HG03064 (cell line): ENCODE measurements around the gene EIF1AD.
"Not testable (repeated sequence)": the region's sequence is repeated elsewhere in the genome, so short reads cannot be mapped to it uniquely, and the experiment has no call there.

Experiments used
- ATAC-seq: cut with Tn5 transposase; IDR thresholded peaks from one replicate; pipeline ENCODE4 v1.9.1; 2021; ENCODE audit warnings: low read depth; ENCODE audit not compliant: unreplicated experiment

EIF1AD gene

DNA sequence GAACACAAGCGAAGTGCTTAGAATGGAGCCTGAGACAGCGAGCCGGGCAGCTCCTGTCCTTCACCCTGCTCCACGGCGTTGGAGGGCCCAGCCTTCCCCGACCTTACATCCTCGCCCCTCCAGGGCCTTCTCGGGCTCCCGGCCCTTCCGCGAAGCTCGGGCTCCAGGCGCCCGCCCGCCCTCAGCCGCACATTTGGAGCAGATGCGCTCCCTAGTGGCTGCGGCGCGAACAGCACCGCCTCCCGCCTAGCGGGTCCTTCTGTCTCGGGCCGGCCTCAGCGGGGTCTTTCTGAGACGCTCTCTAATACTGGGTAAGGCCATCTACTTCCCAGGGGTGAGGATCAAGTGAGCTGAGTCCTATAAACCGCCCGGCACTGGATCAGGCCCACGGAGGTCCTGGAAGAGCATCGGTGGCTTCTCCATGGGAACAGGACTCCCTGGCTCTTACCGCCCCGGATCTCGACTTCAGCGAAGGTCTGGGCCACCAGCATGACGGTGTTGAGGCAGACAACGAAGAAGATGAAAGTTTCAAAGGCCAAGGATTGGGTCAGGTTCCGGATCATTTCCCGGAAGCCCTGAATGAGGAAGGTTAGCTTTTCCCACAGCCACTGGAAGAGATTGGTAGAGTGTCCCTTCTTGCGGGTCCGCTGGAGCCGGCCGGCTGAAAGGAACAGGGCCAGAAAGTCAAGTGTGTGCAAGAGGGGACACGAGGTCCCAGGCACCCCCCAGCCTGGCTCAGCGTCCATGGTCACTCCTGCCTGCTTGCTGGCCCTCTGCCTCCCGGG, 20.6 kb upstream of the EIF1AD start:
- no peak for ATAC-seq

DNA sequence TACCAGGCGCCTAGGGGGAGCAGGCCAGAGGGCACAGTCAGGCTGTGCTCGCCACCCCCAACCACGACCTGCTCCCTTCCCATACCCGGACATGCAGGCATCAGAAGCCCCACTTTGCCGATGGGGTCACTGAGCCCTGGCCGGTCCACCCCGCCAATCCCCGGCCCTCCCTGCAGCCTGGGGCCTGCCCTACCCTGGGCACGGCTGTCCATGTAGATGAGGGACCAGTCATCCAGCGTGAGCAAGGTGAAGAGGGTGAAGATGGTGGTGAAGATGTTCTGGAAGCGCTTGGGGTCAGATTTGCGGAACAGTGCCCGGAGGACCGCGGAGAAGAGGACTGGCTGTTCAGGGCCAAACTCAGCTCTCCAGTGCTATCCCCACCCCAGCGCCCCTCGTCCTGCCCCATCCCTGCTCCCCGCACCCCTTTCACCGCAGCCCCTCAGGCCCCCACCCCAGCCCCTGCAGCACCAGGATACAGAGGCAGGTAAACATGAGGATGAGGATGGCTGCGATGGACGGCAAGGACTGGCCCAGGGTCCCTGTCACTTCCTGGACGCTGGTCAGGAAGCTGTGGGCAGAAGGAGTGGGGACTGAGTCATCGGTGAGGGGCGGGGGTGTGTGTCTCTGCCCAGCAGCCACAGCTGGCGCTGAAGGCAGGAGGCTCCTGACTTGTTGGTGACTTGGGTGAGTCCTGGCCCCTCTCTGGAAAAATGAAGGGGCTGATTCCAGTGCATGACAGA, 18.8 kb upstream of the EIF1AD start:
- no peak for ATAC-seq

DNA sequence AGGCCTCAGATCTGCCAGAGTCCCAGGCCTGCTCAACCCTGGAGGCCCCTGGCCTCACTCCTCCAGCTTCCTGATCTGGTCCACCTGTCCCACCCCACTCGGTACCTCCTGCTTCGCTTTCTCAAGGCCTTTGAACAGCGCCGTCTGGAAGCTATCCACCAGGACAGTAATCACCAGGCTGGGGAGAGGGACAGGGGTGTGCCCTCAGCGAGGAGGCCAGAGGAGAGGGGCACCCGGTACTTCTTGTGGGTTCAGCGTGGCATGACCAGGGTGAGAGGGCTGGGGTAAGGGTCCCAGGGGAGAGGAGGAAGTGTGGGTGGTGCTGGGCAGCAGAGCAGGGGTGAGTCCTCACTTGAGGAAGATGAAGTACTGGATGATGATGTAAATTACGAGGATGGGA, 18.3 kb upstream of the EIF1AD start:
- ATAC-seq: no peak

DNA sequence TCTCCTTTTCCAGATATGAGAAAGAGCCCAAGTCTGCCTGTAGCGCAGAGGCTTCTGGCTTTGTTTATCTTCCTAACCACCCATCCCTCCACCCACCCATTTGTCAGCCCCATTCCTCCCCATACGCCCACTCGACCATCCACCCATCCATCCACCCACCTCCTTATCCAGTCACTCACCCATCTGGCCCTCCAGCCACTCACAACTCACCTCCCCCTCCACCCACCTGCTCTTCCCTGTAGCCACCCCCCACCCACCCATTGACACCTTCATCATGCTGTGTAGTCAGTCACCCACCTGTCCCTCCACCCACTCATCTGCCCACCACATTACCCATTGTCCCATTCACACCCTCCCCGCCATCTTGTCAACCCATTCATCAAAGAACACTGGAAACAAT, 15.4 kb upstream of the EIF1AD start:
- no peak for ATAC-seq

DNA sequence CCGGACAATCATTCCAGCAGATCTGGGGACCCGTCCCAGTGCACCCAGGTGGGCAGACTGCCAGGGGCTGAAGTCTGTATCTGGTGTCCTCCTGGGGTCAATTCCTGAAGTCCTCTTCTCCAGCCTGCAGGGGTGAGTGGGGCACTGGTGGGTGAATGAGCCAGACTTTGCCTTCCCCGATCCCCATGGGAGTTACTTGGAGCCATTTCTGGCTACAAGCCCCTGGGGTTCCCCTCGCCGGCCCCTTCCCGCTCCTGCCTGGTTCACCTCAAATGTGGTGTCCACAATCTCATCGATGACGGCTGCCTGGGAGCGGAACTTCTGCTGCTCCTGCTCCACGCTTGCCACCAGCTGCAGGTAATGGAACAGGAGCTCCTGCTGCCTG, 14.8 kb upstream of the EIF1AD start:
- ATAC-seq: no peak

DNA sequence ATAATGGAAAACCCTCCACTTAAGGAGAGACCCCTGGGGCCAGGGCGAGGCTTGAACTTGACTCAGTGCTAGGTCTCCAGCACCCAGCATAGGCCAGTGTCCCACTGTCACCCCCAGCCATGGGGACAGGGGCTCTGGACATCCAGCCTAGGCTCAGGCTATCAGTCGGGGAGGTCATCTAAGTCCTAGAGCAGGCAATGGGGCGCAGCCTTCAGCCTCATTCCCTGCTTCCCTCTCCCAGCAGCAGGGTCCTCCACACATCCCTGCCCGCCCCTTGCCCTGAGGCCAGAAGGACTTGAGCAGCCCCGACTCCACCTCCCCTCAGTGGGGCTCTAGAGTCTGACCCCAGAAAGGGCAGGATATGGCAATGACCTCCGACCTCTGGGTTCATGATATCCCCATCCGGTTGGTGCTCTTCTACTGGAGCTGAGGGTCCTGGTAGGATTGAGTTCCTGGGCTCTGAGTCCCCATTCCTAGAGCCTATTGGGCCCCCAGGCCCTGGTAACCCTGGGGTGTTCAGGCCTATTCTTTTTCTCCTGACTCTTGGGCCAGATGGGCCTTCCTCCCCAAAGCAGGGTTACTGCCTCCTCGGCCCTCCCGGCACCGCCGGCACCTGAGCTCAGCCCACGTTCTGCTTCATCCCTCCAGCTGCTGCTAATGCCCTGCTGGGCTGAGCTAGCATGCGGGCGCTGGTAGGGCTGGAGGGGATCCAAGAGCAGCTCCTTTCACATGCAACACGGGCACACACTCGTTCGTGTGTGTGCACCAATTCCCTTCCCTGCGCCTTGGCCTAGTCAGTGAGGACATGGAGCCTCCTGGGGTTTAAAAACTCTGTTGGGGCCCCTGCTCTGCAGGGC, 14.2 kb upstream of the EIF1AD start:
- no peak for ATAC-seq

DNA sequence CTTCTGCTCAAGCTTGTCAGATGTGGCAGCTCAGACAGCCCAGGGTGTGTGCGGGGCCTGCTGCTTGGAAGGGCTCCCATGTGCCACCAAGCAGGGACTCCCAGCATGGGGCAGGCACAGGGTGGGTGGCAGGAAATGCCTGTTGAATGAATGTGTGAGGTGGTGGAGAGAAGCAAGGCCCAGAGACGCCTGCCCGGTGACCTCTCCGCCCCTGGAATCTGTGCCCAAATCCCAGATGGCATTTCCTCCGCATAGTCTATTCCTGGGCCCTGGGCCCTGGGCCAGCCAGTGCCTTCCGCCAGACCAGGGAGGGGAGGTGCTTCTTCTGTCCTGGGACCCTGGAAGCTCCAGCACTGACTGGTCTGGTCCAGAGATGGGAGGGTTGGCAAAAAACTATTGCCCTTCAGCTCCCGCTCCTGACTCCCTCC, 13.5 kb upstream of the EIF1AD start:
- ATAC-seq: no peak

DNA sequence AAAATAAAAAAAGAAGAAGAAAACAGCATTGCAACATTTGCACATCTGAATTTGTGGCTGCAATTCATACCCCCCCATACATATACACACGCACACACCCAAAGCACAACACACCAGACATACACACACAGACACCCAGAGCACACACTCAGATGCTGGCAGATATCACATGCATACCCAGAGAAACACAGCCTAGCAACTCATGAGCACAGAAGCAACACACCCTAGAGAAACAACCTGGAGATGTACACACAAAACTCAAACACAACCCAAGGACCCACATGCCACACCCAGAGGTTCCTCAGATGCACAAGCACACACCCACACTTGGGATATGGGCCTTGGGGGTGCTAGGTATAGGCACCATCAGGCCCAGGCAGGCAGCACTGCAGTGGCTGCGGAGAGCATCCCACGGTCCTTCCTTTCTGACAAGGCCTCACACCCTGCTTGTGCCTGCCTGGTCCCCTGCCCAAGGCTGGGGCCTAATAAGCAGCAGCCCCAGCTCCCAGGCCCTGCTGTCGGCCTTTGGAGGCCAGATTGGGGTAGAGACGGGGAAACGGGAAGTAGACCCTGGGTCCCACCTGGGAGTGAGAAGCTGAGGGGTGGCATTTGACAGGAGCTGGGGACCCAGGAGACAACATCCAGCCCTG, 13.0 kb upstream of the EIF1AD start:
- no peak for ATAC-seq

DNA sequence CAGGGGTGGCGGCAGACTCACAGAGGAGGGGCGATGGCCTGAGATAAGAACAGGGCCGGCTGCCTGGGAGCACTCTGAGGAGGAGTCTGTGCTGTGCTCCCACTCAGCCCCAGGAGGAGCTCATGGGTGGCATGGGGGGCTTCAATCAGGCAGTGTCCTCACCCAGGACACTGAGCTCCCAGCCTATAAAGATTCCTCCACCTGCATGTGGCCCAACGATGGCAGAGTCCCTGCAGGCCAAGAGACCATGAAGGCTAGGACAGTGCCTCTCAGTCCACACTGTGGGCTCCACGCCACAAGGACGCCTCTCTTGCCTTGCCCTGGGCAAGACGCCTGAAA, 11.8 kb upstream of the EIF1AD start:
- no peak for ATAC-seq

DNA sequence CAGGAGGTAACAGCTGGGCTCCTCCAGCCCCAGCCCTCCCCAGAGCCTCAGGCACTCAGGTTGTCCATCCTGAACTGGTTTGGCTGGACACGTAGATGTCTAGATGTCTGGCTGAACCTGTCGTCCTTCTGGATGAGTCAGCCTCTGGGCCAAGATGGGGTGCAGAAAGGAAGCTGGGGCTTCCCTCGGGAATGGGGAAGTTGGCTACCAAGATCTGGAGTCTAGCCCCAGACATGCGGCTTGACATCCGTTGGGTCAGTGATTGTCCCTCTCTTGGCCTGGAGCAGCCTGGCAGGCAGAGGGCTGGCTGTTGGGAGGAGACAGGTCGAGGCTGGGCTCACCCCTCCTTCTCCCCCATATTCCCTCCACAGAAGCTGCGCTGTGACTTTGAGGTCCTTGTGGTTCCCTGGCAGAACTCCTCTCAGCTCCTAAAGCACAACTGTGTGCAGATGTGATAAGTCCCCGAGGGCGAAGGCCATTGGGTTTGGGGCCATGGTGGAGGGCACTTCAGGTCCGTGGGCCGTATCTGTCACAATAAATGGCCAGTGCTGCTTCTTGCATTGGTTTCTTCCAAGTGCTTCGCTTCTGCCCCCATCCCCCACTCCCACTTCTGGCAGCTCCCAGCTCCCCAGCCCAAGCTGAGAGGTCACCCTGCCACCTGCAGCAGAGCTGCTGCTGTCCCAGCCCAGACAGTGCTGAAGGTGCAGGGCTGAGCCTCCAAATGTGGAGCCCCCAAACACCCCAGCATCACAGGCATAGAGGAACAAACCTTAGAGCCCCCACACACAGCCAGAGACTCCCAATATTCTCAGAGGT, 11.2 kb upstream of the EIF1AD start:
- no peak for ATAC-seq

DNA sequence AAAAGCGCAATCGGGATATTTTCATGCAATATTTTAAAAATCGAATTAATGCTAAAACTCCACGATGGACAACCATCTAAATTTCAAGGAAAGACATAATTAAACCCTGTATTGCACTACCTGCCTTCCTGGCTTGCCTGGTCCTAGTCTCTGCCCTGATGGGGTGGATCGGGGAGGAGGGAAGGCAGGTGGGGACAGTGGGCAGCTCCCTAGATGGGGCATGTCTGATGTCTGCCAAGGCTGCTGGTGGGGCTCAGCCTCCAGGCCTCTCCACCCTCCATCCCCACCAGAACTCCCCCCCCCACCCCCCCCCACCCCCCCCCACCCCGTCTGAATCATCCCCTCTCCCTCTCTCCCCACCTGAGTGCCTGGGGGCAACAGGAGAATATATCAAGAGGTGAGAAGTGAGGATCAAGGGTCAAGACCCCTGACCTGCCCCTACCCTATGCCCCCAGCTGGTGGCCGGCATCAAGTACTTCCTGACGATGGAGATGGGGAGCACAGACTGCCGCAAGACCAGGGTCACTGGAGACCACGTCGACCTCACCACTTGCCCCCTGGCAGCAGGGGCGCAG, 10.5 kb upstream of the EIF1AD start:
- ATAC-seq: no peak

DNA sequence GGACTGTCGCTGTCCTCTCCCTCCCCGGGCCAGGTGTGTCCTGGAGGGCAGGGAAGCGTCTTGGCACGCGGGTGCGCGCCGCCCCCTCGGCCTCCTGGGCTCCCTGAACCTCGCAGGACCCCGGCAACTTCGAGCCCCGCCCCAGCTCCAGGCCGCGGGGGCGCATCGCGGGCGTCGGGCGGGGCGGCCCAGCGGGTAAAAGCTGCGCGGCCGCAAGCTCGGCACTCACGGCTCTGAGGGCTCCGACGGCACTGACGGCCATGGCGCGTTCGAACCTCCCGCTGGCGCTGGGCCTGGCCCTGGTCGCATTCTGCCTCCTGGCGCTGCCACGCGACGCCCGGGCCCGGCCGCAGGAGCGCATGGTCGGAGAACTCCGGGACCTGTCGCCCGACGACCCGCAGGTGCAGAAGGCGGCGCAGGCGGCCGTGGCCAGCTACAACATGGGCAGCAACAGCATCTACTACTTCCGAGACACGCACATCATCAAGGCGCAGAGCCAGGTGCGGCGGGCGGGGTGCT, 9.9 kb upstream of the EIF1AD start, which contains the start of gene CST6:
Gene CST6 (plus strand): TSS at position 224 of the 519 bp plus-strand sequence. CDS start 37 bp downstream, at position 261.
- no peak for ATAC-seq

DNA sequence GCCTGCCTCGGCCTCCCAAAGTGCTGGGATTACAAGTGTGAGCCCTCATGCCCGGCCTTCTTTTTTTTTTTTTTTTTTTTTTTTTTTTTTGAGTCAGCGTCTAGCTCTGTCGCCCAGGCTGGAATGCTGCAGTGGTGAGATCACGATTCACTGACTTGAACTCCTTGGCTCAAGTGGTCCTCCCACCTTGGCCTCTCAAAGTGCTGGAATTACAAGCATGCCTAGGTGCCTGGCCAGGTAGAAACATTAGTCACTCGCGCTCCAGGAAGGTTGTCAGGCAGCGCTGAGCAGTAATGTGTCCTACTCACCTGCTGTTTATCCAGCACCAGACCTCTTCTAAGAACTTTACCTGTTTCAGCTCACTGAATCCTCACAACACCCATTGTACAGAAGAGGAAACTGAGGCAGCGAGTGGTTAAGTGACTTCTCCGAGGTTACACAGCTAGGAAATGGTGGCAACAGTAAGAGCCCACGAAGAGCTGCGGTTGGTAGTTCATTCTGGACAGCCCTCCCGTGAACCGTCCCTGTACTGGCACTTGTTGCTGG, 9.4 kb upstream of the EIF1AD start:
- ATAC-seq: no peak

DNA sequence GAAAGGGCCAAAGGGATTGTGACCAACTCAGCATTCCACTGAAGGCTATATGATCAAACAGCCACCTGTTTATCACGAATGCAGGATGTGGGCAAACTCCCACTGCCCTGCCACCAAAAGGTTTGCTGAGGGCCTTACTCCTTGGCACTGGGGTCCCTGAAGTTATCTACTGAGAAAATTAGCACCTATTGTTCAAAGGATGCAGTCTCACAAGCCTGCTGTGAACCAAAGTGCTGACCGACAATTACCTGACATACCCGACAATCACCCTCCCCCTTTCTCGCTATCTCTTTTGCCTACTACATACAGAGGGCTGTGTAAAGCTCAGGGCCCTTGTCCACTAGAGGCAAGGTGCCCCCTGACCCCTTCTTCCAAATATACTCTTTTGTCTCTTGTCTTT, 8.1 kb upstream of the EIF1AD start:
- not testable (repeated sequence) for ATAC-seq

DNA sequence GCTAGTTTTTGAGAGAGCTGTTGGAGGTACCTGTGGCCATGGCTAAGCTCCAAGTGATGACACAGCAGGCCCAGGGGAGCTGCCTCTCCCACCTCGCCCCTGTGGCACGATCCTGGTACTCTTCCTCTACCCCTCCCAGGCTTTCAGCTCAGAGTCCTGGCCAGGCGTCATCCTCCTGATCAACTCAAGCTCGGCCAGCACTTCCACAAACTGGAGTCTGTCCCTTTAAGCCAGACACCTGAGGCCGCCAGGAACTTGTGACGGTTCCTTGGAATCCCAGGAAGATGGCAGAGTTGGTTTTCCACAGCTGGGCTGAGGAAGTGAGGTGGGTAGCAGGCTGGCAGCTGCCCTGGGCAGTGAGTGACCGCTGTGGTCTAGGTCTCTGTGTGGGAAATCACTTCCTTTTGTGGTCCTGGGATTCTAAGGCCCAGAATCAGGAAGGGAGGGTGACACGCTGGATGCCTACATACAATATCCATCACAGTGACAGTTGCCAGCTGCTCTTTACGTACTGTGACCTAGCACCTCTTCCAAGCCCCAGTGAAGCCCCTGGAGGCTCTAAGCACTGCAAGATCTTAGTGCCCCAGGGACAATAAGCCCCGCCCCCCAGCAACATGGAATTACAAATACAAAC, 6.6 kb upstream of the EIF1AD start:
- no peak for ATAC-seq

DNA sequence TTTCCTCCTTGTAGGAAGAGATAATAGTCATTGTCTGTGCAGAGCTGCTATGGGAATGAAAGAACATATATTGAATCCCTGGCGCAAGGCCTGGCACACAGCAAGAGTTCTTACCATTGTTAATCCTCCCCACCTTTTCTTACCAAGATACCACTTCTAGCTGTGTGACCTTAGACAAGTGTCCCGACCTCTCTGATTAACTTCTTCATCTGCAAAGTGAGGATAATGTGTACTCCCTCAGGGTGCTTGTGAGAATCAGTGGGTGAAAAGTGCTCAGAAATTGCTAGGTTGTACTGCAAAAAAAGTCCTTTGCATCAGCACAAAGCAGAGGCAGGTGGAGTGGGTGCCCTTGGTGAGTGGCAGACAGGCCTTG, 6.1 kb upstream of the EIF1AD start:
- ATAC-seq: no peak

DNA sequence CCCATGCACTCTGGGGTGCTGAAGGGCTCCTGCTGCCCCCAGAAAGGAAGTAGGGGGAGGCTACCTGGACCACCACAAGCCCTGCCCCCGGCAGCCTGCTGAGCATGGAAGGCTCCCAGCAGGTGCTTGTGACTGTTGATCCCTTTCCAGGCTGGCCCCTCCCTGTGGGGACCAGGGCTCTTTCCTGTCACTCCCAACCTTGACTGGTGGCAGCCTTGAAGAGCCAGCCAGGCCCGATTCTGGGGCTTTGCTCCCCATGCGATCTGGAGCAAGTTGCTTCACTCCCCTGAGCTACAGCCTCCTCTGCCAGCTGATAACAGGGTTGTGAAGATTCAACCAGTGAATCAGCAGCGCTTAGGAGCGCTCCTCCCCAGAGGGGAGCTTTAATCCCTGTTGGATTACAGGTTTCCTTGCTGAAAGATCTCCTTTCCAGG, 5.3 kb upstream of the EIF1AD start:
- no peak for ATAC-seq

DNA sequence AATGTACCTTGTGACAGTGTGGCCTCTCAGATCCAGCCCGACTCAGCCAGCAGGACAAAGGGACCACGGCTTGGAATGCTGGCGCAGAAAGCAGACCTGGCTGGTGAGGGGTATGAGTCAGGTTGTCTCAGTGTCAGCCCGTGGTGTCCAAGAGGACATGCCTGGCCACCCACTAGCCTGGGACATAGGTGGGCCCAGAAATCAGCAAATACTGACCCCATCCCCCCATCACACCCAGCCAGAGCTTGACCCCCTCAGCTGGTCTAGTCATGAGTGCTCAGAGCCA, 4.9 kb upstream of the EIF1AD start:
- ATAC-seq: no peak
